Measurements from ENCODE around the gene MTERF2.
"Not testable (repeated sequence)": the region's sequence is repeated elsewhere in the genome, so short reads cannot be mapped to it uniquely, and the experiment has no call there.

Gene MTERF2

GRCh38 chr12:106986625-106987389 lies at the start of gene MTERF2:
TSS of gene MTERF2 (minus strand) at chr12:106987146. CDS start at chr12:106978714, 8,432 bp downstream.
- DNase-seq (ENCODE audit: low read depth) = peak; percentile 69

GRCh38 chr12:107035733-107036132 lies 48.8 kb upstream of the MTERF2 start:
- DNase-seq (ENCODE audit: low read depth) = no peak

- no peak for DNase-seq (ENCODE audit: low read depth)
These were observed 47.1 kb upstream of the MTERF2 start for GRCh38 chr12:107033758-107034739.

GRCh38 chr12:107032266-107032665 lies 45.3 kb upstream of the MTERF2 start:
- DNase-seq (ENCODE audit: low read depth) = no peak

GRCh38 chr12:107031061-107031460 lies 44.1 kb upstream of the MTERF2 start:
- DNase-seq (ENCODE audit: low read depth) = no peak

- no peak for DNase-seq (ENCODE audit: low read depth)
These were observed 42.1 kb upstream of the MTERF2 start for GRCh38 chr12:107029081-107029480.

- DNase-seq (ENCODE audit: low read depth) = no peak
These were observed 40.7 kb upstream of the MTERF2 start for GRCh38 chr12:107027636-107028053.

GRCh38 chr12:107026806-107027635 lies 40.1 kb upstream of the MTERF2 start:
- no peak for DNase-seq (ENCODE audit: low read depth)

- DNase-seq (ENCODE audit: low read depth) = not testable (repeated sequence)
These were observed 39.4 kb upstream of the MTERF2 start for GRCh38 chr12:107026356-107026755.

- DNase-seq (ENCODE audit: low read depth) = no peak
These were observed 38.7 kb upstream of the MTERF2 start for GRCh38 chr12:107025671-107026070.

GRCh38 chr12:107019546-107019945 lies 32.6 kb upstream of the MTERF2 start:
- no peak for DNase-seq (ENCODE audit: low read depth)

GRCh38 chr12:107017042-107017441 lies 30.1 kb upstream of the MTERF2 start:
- DNase-seq (ENCODE audit: low read depth) = no peak

GRCh38 chr12:107014055-107014454 lies 27.1 kb upstream of the MTERF2 start:
- DNase-seq (ENCODE audit: low read depth) = no peak

- no peak for DNase-seq (ENCODE audit: low read depth)
These were observed 25.9 kb upstream of the MTERF2 start for GRCh38 chr12:107012736-107013425.

GRCh38 chr12:107011519-107011918 lies 24.6 kb upstream of the MTERF2 start:
- no peak for DNase-seq (ENCODE audit: low read depth)

GRCh38 chr12:107007411-107007810 lies 20.5 kb upstream of the MTERF2 start:
- no peak for DNase-seq (ENCODE audit: low read depth)

- not testable (repeated sequence) for DNase-seq (ENCODE audit: low read depth)
These were observed 15.7 kb upstream of the MTERF2 start for GRCh38 chr12:107002665-107003064.

- DNase-seq (ENCODE audit: low read depth) = no peak
These were observed 12.5 kb upstream of the MTERF2 start for GRCh38 chr12:106999446-106999845.

- DNase-seq (ENCODE audit: low read depth) = no peak
These were observed 11.0 kb upstream of the MTERF2 start for GRCh38 chr12:106997916-106998315.

- DNase-seq (ENCODE audit: low read depth) = not testable (repeated sequence)
These were observed 9.2 kb upstream of the MTERF2 start for GRCh38 chr12:106996102-106996501.

- DNase-seq (ENCODE audit: low read depth) = no peak
These were observed 7.8 kb upstream of the MTERF2 start for GRCh38 chr12:106994579-106995220.

Measured in stimulated activated CD8-positive, alpha-beta memory T cell treated with anti-CD3 and anti-CD28 coated beads, Interleukin-12 subunit alpha, Interleukin-12 subunit beta, amount 100 ng/mL, for 1 hour (primary cell).